GM19455 (cell line): ENCODE data around the gene FSHB.
"Not testable (repeated sequence)": the region's sequence is repeated elsewhere in the genome, so short reads cannot be mapped to it uniquely, and the experiment has no call there.

Experiments used
- ATAC-seq: cut with Tn5 transposase; IDR thresholded peaks from one replicate; pipeline ENCODE4 v1.9.1; 2021; ENCODE audit not compliant: unreplicated experiment

The FSHB gene

DNA sequence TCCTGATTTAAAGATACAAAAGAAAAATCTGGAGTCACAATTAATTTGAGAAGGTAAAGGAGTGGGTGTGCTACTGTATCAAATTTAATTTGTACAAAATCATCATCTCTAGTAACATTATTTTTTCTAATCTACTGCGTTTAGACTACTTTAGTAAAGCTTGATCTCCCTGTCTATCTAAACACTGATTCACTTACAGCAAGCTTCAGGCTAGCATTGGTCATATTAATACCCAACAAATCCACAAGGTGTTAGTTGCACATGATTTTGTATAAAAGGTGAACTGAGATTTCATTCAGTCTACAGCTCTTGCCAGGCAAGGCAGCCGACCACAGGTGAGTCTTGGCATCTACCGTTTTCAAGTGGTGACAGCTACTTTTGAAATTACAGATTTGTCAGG, at the start of gene FSHB:
TSS of gene FSHB (plus strand) at position 301 of the 400 bp plus-strand sequence. CDS start 889 bp downstream, outside the sequence.
- ATAC-seq: no peak

DNA sequence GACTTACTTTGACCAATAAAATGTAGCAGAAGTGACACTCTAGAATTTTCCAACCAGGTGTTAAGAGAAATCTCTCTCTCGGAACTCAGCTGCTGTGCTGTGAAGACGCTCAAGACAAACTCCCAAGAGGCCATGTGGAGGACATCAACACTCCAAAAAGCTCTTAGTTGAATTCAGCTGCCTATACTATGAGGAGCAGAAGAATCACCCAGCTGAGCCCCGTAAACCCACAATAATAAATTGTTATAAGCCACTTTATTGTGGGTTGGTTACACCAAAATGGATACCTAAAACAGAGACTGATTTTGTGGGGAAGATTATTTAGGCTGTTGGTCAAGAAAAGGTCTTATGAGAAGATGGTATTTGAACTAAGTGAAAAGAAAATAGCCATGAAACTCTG, 44.1 kb upstream of the FSHB start:
- no peak for ATAC-seq

DNA sequence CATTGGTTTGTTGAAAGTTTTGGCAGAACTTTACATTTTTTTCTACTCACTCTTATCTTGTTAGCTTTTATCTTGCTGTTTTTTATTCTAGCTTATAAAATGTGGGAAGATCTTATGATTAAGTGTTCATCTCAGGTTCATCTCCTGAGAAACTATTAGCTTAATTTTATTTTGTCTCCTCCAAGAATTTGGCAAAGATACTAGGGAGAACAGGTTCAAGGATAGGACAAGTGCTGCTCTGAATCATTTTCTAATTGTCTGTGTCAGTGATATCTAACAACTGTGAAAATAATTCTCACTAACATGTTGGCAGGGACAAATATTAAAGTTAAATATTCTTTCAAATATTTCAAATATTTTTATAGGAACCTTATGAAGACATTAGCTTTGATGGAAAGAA, 38.2 kb upstream of the FSHB start:
- ATAC-seq: no peak

DNA sequence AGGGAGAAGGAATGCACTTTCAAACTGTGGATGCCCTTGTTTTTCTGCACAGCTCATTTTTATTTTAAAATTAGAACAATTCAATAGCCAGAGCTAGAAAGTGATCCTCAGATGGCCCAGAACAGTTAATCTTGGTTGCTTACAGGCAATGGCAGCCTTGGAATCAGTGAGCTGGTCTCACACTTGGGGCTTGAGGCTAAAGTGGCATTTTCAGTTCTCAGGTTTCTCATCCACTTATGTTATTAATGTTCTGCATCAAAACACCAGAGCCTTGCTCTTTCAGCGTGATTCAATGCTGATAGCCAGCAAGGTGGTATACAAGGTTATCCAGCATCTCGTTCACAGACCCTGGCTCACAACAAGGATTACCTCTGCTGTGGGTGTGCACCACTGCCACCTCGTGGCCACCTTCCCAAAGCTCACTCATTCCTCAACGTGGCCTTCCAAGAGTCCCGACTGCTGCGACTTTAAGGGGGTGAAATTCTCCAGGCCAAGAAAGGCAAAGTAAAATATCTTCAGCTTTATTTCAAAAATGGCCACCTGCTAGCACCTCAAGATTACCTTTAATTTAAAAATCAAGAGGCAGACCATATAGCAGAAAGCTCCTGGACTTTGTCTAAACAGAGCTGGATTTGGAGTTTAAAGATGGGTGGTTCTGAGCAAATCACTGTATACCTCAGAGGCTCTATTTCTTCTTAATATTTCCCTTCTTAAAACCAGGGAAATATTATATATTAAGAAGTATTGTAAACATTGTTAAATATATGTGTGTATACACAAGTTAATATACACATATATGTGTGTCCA, 34.2 kb upstream of the FSHB start:
- peak; percentile 90 for ATAC-seq

DNA sequence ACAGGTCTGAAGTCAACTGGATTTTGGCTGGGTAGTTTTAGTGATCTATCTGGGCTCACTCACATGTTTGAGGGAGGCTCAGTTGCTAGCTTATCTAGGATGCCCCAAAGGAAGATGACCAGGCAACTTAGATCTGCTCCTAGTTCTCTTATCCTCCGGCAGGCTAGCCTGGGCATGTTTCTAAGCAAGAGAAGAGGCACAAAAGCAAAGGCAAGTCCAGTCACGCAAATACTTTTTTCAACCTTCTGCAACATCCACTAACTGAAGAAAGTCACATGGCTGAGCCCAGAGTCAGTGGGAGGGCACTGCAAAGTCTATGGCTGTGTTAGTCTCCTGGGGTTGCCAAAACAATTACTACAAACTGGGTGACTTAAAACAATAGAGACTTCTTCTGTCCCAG, 32.9 kb upstream of the FSHB start:
- ATAC-seq: no peak

DNA sequence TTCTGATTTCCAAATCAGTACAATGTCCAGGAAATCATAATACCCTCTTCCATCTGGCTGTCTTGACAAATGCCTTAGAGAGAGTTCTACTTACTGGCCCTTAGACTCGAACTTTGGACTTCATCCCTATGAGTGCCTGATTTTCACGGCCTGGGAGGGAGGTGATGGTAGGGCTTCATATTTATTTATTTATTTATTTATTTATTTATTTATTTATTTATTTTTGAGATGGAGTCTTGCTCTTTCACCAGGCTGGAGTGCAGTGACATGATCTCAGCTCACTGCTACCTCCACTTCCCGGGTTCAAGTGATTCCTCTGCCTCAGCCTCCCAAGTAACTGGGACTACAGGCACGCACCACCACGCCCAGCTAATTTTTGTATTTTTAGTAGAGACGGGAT, 27.8 kb upstream of the FSHB start:
- ATAC-seq: not testable (repeated sequence)

DNA sequence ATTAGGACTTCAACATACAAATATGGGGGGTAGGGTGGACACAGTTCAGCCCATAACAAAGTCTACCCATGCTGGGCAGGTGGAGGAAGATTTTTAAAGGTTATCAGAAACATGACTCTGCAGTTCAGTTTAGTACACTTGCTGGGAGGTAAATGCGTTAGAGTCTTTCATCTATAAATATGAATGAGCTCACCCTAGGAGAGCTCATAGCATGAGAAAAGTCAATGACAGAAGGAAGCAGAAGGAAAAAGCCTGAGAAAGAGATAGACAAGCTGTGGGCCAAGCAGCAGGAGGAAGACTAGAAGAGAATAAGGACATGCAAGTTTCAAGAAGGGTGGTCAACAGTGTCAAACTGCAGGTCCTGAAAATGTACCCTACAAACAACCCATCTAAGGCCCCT, 27.0 kb upstream of the FSHB start:
- no peak for ATAC-seq

DNA sequence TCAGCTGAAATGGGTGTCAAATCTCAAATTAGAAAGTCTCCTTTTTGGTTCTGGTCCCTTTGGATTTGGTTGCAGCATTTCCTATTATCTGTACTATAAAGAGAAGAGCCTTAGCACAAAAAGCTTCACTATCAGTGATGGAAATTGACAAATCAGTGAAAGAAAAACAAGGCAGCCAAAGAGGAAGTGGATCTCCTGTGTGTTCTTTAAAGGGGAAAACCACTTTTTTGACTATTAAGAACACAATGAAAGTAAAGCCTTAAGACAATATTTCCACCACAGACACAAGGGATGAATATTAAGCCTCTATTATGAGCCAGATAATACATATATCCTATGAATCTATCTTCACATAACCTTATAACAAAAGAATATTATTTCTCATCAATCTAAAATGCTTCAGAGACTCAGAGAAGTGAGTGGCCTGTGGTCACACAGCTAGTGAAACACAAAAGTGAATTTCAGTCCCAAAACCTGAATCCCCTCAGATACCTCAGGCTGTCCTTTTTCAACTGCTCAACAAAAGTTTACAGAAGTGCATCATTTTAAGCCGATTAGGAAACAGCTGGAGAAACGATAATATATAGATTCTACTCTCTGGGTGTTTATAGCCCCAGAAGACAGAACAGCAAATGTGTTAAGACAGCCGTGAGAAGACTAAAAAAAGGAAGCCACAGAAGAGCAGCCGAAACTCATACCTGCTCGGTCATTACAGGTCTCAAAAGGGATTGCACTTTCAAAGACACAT, 24.4 kb upstream of the FSHB start:
- peak; percentile 87 for ATAC-seq

DNA sequence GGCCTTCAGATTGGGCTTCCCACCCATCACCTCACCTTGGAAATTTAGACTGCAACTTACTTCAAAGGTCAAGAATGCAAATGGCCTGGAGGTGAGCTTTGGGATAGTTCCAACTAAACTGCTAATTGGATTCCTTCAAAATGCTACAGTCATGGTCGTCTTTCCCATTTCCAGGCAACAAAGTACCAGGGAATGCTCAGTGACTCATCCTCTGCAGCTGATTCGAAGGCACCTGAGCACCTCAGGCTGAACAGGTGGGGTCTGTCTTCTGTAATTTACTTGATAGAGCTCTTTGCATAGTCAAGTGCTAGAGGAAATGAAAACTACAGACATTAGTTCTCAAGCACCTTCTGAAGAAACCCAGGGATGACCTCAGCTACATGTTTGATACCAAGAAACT, 20.5 kb upstream of the FSHB start:
- no peak for ATAC-seq

DNA sequence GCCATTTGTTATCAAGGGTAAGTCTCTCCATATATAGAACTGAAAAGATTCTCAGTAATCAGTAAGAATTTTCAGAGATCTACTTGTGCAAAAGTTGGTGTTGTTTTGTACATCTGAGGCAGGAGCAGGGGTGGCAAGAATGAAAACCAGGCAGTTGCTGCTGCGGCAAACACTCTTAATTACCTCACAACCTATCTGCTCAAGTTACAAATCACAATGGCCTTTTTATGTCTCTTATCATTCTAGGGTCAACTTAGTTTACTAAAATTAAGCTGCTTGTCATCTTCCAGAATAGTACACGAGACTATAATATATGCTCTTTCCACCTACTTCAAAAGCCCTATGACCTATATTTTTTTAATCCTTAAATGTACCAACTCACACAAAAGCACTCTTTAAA, 14.3 kb upstream of the FSHB start:
- ATAC-seq: no peak

DNA sequence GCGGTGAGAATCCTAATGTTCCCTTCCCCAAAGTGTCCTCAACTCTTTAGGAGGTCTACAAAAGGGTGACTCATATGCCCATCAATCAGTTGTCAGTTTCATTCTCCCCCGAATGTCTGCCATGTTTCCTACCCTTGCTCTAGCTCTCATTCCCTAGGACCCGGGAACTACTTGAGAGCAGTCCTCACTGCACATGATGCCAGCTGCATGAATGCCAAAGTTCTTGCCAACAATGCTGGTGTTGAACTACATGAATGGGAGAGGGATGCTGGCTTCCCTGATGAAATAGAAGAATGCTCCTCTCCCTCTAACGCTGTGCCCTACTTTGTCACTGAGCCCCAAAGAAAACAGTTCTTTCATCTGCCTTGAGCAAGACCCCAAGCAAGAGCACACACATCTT, 12.5 kb upstream of the FSHB start:
- no peak for ATAC-seq

DNA sequence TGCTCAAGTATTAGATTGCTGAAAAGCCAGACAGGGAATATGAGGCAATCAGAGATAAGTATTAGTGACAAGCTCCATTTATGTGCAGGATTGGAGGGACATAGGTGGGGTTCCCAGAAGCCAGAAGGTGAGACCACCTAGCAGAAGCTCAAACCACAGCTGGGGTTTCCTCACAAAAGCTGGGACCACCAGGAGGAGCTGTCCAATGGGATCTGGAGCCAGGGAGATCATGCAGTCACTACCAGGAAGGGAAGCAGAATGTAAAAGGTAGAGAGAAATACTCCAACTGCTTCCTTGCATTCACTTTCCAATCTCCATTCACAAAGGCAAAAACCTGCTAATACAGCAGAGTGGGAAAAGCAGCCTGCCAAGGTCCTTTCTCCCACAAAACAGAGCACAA, 5.2 kb upstream of the FSHB start:
- no peak for ATAC-seq

DNA sequence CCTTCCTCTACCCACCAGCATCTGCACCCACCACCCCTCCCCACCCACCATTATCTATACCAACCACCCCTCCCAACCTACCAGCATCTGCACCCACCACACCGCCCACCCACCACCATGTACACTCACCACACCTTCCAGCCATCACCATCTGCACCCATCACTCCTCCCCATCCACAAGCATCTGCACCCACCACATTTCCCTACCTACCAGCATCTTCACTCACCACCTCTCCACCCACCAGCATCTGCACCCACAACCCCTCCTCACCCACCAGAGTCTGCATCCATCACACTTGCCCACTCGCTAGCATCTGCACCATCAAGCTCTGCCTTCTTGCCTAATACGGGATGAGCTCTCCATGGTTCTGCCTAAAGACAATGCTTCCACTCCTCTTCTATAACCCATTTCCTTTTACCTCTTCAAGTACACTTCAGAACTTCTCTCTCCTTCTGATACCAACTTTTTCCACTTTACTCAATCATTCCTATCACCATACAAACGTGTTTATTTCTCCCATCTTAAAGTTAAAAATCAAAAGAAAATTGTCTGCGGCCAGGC, 2.4 kb upstream of the FSHB start:
- ATAC-seq: no peak

DNA sequence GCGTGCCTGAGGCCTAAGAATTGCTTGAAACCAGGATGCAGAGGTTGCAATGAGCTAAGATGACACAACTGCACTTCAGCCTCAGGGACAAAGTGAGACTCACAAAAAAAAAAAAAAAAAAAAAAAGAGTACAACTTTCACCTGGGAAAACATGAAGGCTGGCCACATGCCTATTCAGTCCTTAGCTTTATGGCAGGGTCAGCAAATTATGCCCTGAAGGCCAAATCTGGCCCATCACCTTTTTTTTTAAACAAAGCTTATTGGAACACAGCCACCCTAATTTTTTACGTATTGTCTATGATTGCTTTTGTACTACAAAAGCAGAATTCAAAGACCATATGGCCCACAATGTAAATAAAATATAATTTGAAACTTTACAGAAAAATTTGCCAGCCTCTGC, 8.2 kb downstream of the FSHB start:
- no peak for ATAC-seq

DNA sequence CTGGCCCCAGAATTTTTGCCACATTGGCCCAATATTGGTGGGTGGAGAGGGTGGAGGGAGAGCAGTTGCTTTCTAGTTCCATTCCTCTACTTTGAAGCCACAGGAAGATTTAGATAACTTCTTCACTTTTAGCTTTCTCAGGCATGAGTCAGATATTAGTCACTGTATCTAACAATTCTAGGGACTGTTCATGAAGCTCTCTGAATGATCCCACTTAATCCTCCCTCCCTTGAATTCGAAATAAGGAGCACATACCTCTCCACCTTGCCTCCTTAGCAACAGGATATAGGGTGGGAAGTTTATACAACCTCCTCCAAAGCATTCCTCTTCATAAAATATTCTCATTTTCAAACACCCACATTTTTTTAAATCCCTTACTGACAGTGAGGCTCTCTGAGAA, 13.5 kb downstream of the FSHB start:
- ATAC-seq: no peak

DNA sequence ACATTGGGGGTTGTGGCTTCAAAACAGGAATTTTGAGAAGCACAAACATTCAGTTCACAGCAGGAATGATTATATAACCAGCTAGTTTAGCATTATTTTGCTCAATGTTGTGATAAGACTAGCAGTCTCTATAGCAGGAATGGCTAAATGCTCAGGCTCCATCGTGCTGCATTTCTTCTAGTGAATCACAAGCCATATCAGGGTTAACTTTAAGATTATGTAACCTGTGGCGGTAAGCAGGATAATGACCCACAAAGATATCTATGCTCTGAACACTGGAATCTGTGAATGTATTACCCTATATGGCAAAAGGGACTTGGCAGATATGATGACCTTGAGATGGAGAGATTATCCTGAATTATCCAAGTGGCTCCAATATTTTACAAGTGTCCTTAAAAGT, 14.8 kb downstream of the FSHB start:
- no peak for ATAC-seq

DNA sequence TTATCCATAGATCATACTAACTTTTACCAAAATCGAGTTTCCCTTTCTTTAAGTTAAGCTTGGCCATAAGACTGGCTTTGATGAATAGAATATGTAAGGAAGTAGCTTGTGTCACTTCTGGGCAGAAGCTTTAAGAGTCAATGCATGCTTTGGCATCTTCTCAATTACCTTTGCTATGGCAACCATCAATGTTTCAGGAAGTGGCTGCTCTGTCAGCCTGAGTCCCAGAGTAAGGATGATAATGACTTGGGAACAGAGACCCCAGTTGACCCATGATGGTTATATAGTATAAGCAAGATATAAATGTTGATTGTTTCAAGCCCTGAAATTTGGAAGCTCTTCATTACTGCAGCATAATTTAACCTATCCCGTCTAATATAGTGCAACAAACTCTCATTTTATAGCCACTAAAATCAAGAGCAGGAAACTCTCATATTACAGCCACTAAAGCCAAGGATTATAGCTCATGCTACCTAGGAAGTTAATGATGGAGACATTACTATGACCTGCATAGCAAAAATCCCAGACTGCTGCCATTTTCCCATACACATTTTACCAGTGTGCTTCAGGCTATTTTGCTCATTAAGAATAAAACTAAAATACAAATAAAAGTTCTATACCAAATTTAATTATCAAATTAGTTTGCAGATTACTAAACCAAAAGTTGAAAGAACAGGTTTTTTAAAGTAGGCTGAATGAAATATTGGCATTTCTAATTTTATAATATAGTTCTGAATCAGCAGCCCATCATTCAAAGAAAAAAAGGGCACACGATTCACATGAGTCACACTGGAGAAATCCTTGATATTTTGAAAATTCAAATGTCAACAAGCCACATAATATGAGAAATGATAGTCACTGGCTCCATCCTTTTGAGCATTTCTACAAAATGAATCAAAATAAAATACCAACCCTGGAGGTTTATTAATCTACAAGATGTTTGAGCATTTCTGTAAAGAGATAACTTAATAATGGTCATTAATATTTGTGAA, 23.8 kb downstream of the FSHB start:
- ATAC-seq: no peak

DNA sequence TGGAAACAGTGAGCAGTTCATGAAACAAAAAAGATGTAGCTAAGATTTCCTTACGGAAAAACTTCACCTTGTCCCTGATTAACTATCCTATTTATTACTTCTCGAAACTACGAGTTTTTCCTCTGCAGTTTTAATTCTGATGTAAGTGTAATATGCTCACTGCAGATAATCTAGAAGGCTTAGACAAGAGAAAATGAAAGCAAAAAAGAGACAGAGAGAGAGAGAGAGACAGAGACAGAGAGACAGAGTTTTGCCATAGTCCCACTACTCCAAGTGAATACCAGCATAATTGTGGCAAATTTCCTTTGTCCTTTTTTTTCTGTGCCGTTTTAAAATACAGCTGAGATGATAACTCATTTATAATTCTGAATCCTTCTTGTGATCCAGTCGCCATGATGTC, 24.8 kb downstream of the FSHB start:
- ATAC-seq: no peak

DNA sequence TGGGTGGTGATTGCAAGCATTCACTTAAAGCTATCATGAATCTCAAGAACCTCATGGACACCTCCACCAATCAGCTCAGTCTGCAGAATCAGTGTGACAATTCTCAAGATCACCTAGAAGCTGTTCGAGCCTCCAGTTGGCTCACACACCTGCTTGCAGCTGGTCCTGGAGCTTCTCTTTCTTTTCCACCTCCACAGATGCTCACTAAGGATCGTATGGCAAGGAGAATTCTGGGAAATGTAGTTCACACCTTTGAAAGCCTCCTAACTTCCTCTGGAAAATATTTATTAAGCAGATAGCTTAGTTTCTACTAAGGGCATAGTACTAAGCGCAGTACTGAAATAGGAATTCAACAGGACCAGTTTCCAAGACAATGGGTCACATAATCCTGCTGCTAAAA, 26.2 kb downstream of the FSHB start:
- ATAC-seq: no peak

DNA sequence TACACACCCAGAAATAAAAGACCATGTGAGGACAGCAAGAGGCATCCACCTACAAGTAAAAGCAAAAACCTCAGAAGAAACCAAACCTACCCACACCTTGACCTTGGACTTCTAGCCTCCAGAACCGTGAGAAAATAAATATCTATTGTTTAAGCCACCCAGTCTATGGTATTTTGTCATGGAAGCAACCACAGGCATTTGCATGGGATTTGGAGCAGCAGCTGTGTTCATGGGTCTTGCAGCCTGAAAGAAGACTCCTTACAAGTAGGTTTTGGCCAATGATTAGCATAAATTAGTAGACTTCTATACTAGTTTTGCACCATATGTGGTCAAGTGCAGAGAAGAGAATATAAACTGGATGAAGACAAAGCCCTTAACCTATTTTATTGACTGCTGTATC, 27.9 kb downstream of the FSHB start:
- no peak for ATAC-seq

DNA sequence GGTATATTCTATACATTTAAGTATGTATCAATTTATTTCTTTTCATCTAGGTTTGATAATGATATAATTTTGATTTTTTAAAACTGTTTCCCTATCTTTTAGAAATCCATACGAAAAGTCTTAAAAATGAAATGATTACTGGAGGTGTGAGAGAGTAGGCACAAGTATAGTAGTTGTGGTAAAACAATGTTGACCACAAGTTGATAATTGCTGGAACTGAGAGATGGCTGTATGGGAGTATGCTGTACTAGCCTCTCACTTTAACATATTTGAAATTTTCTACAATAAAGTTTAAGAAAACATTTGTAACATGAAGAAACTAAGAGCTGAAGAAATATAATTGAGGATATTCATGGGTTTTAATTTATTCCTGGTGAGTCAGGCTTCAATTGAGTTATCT, 30.0 kb downstream of the FSHB start:
- no peak for ATAC-seq
